ENCODE data around the gene ZFP64.

Gene ZFP64

DNA sequence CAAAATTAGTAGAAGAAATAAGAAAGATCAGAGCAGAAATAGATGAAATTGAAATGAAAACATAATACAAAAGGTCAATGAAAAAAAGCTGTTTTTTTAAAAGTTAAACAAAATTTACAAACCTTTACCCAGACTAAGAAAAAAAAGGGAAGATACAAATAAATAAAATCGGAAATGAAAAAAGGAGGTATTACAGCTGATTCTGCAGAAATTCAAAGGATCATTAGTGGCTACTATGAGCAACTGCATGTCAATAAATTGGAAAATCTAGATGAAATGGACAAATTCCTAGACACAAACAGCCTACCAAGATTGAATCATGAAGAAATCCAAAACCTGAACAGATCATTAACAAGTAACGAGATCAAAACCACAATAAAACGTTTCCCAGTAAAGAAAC lies 59.2 kb downstream of the ZFP64 start:
- Histone ChIP-seq H3K4me1 (ENCODE audit: insufficient read depth, low read length, poor library complexity, severe bottlenecking) (no peaks in the 10 kb centered on the region), H3K27me3 (ENCODE audit: insufficient read depth, low read length, poor library complexity, severe bottlenecking) (no peaks in the 10 kb centered on the region), H3K79me2 (ENCODE audit: insufficient read depth, low read length) (no peaks in the 10 kb centered on the region), H3K9me3 (ENCODE audit: insufficient read depth, low read depth, low read length) (no peaks in the 10 kb centered on the region), H3K4me2 (ENCODE audit: low read depth, low read length, poor library complexity, severe bottlenecking) (no peak overlapping the region), H3K36me3 (ENCODE audit: insufficient read depth, low read length) (no peaks in the 10 kb centered on the region), H4K20me1 (ENCODE audit: insufficient read depth, low read length, poor library complexity, severe bottlenecking) (no peaks in the 10 kb centered on the region), H3K9me2 (replicated peaks; ENCODE audit: low read depth, low read length) (no peaks in the 10 kb centered on the region), H2AFZ (ENCODE audit: low read length) (no peak overlapping the region), H3K9ac (ENCODE audit: low read depth, low read length, poor library complexity, severe bottlenecking) (no peak overlapping the region), H3F3A (ENCODE audit: low read depth) (no peaks in the 10 kb centered on the region), H3K4me3 (ENCODE audit: low read length, poor library complexity, severe bottlenecking) (no peak overlapping the region)
- TF ChIP-seq EZH2phosphoT487 (IDR thresholded peaks at IDR 0.05; ENCODE audit: borderline replicate concordance) = no peak
- TF ChIP-seq, protein P1, sequence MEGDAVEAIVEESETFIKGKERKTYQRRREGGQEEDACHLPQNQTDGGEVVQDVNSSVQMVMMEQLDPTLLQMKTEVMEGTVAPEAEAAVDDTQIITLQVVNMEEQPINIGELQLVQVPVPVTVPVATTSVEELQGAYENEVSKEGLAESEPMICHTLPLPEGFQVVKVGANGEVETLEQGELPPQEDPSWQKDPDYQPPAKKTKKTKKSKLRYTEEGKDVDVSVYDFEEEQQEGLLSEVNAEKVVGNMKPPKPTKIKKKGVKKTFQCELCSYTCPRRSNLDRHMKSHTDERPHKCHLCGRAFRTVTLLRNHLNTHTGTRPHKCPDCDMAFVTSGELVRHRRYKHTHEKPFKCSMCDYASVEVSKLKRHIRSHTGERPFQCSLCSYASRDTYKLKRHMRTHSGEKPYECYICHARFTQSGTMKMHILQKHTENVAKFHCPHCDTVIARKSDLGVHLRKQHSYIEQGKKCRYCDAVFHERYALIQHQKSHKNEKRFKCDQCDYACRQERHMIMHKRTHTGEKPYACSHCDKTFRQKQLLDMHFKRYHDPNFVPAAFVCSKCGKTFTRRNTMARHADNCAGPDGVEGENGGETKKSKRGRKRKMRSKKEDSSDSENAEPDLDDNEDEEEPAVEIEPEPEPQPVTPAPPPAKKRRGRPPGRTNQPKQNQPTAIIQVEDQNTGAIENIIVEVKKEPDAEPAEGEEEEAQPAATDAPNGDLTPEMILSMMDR (conservative IDR thresholded peaks at IDR 0.05; ENCODE audit: low read length) = no peak

DNA sequence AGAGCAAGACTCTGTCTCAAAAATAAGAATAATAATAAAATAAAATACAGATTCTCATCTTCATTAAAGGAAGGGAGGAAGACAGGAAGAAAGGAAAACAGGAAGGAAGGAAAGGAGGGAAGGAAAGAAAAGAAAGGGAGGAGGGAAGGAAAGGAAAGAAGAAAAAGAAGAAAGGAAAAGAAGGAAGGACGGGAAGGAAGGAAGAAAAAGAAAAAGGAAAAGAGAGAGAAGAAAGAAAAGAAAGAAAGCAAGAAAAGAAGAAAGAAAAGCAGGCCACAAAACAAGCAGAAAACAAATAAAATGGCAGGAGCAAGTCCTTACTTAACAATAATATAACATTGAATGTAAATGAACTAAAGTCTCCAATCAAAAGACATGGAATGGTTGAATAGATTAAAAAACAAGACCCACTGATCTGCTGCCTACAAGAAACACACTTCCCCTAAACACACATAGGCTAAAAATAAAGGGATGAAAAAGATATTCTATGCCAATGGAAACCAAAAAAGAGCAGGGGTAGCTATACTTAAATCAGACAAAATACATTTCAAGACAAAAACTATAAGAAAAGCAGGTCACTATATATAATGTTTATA lies 60.4 kb downstream of the ZFP64 start:
- TF ChIP-seq, protein P1 (conservative IDR thresholded peaks at IDR 0.05; ENCODE audit: low read length) = no peak
- TF ChIP-seq EZH2phosphoT487 (IDR thresholded peaks at IDR 0.05; ENCODE audit: borderline replicate concordance) = no peak
- H4K20me1 ChIP-seq (ENCODE audit: insufficient read depth, low read length, poor library complexity, severe bottlenecking) = no peaks in the 10 kb centered on the region
- no peaks in the 10 kb centered on the region for H3K9me3 ChIP-seq (ENCODE audit: insufficient read depth, low read depth, low read length)
- H3K4me1 ChIP-seq (ENCODE audit: insufficient read depth, low read length, poor library complexity, severe bottlenecking) = no peaks in the 10 kb centered on the region
- H3K9ac ChIP-seq (ENCODE audit: low read depth, low read length, poor library complexity, severe bottlenecking) = no peak overlapping the region
- no peaks in the 10 kb centered on the region for H3K79me2 ChIP-seq (ENCODE audit: insufficient read depth, low read length)
- no peaks in the 10 kb centered on the region for H3F3A ChIP-seq (ENCODE audit: low read depth)
- H2AFZ ChIP-seq (ENCODE audit: low read length) = no peak overlapping the region
- H3K36me3 ChIP-seq (ENCODE audit: insufficient read depth, low read length) = no peaks in the 10 kb centered on the region
- H3K4me3 ChIP-seq (ENCODE audit: low read length, poor library complexity, severe bottlenecking) = no peak overlapping the region
- H3K27me3 ChIP-seq (ENCODE audit: insufficient read depth, low read length, poor library complexity, severe bottlenecking) = no peaks in the 10 kb centered on the region
- no peak overlapping the region for H3K4me2 ChIP-seq (ENCODE audit: low read depth, low read length, poor library complexity, severe bottlenecking)
- no peaks in the 10 kb centered on the region for H3K9me2 ChIP-seq (replicated peaks; ENCODE audit: low read depth, low read length)

DNA sequence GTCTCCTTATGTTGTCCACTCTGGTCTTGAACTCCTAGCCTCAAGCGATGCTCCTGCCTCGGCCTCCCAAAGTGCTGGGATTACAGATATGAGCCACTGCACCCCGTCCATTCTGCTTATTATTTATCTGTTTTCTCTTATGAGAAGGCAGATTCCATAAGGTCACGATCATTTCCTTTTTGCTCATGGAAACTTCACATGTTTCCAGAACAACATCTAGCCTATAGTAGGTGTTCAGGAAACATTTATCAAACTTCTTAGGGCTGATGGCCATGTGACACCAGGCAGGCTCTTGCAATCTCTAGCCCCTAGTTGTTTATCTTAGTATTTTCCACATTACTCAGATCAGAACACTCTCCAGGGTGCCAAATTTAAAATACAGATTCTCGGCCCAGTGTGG lies 61.2 kb downstream of the ZFP64 start:
- no peak overlapping the region for H2AFZ ChIP-seq (ENCODE audit: low read length)
- no peaks in the 10 kb centered on the region for H3K79me2 ChIP-seq (ENCODE audit: insufficient read depth, low read length)
- no peaks in the 10 kb centered on the region for H3K9me3 ChIP-seq (ENCODE audit: insufficient read depth, low read depth, low read length)
- H3K4me2 ChIP-seq (ENCODE audit: low read depth, low read length, poor library complexity, severe bottlenecking) = no peak overlapping the region
- H3K36me3 ChIP-seq (ENCODE audit: insufficient read depth, low read length) = no peaks in the 10 kb centered on the region
- no peaks in the 10 kb centered on the region for H3K4me1 ChIP-seq (ENCODE audit: insufficient read depth, low read length, poor library complexity, severe bottlenecking)
- no peaks in the 10 kb centered on the region for H3F3A ChIP-seq (ENCODE audit: low read depth)
- H3K9ac ChIP-seq (ENCODE audit: low read depth, low read length, poor library complexity, severe bottlenecking) = no peak overlapping the region
- no peak overlapping the region for H3K4me3 ChIP-seq (ENCODE audit: low read length, poor library complexity, severe bottlenecking)
- TF ChIP-seq, protein P1 (conservative IDR thresholded peaks at IDR 0.05; ENCODE audit: low read length) = no peak
- TF ChIP-seq EZH2phosphoT487 (IDR thresholded peaks at IDR 0.05; ENCODE audit: borderline replicate concordance) = no peak
- H3K9me2 ChIP-seq (replicated peaks; ENCODE audit: low read depth, low read length) = no peaks in the 10 kb centered on the region
- H3K27me3 ChIP-seq (ENCODE audit: insufficient read depth, low read length, poor library complexity, severe bottlenecking) = no peaks in the 10 kb centered on the region
- H4K20me1 ChIP-seq (ENCODE audit: insufficient read depth, low read length, poor library complexity, severe bottlenecking) = no peaks in the 10 kb centered on the region
